Esophagus muscularis mucosa (tissue), 4 donors: ENCODE data around the gene VWA3A. TPM values are rescaled to one million over a fixed set of nuclear protein-coding genes. Genes with fewer than 3 reads are reported as not detected.
A peak's percentile ranks its signal among the peaks of the same experiment; 100 is the strongest.

Experiments
- DNase-seq: peaks from one replicate; pipeline ENCODE4 v3.0.0-alpha.2; 2017; ENCODE audit errors: extremely low spot score
- H3K27ac ChIP-seq, 4 donors: fragments of 200-600 bp; sonication (generic); replicated peaks in 1 of 4; 1 replicate in 3 of 4; 2 replicates in 1 of 4; pipeline ENCODE4 v1.5.1; 2016 to 2019; ENCODE audit warnings: mild to moderate bottlenecking in 1 of 4
- H3K27me3 ChIP-seq, 4 donors: fragments of 200-600 bp; sonication (generic); one replicate each; pipeline versions ENCODE4 v1.5.1 to v1.6.0; 2016 to 2019
- H3K36me3 ChIP-seq, 4 donors: fragments of 200-600 bp; sonication (generic); one replicate each; pipeline ENCODE4 v1.5.1; 2016 to 2019
- H3K4me1 ChIP-seq, 4 donors: fragments of 200-600 bp; sonication (generic); one replicate each; pipeline ENCODE4 v1.5.1; 2016 to 2019
- H3K4me3 ChIP-seq, 4 donors: fragments of 200-600 bp; sonication (generic); 1 replicate in 2 of 4; 2 replicates in 2 of 4; pipeline ENCODE4 v1.5.1; 2016 to 2019; ENCODE audit warnings: mild to moderate bottlenecking in 4 of 4, moderate library complexity in 1 of 4
- H3K9me3 ChIP-seq, 4 donors: fragments of 200-600 bp; sonication (generic); 1 replicate in 3 of 4; 2 replicates in 1 of 4; pipeline ENCODE4 v1.5.1; 2016 to 2019
- CTCF ChIP-seq, 3 experiments: fragments of 200-600 bp in 2 of 3; fragments of 450-650 bp in 1 of 3; sonication (generic) in 2 of 3; IDR thresholded peaks; one replicate each; pipeline ENCODE4 v1.5.1; 2017 to 2019; ENCODE audit warnings: antibody characterized with exemption in 3 of 3, mild to moderate bottlenecking in 2 of 3, moderate library complexity in 1 of 3
- EP300 ChIP-seq: sonication (generic); formaldehyde crosslinking; IDR thresholded peaks from one replicate; pipeline ENCODE4 v1.6.1; 2017; ENCODE audit warnings: antibody characterized with exemption
- POLR2A ChIP-seq: fragments of 450-650 bp; IDR thresholded peaks from one replicate; pipeline ENCODE4 v1.6.1; 2017; ENCODE audit warnings: antibody characterized with exemption, moderate library complexity, mild to moderate bottlenecking, low read depth
- POLR2AphosphoS5 ChIP-seq, 2 donors: sonication (generic); formaldehyde crosslinking; IDR thresholded peaks; one replicate each; pipeline ENCODE4 v1.6.1; 2017; ENCODE audit warnings: antibody characterized with exemption in 2 of 2
- WGBS: methylation state at CpG from one replicate; pipeline ENCODE4 v1.1.5; 2018; 5-methylcytosine and 5-hydroxymethylcytosine counted together
- intact Hi-C: fragments of 100-400 bp; cut with DNase I; formaldehyde crosslinking; loops from one replicate; pipeline ENCODE4 v1.15.1; 2023
- total RNA-seq, 4 donors: library from RNA; depleted of rRNA; stranded (reverse); fragments of >200 nt; gene quantifications; one replicate each; pipeline versions ENCODE4 v1.1.0 to v1.2.1, GENCODE V29; 2016

VWA3A gene
- total RNA-seq, 4 donors from 2014 or later = 0.06 to 0.42 (median 0.17) TPM; not detected in 1

DNA sequence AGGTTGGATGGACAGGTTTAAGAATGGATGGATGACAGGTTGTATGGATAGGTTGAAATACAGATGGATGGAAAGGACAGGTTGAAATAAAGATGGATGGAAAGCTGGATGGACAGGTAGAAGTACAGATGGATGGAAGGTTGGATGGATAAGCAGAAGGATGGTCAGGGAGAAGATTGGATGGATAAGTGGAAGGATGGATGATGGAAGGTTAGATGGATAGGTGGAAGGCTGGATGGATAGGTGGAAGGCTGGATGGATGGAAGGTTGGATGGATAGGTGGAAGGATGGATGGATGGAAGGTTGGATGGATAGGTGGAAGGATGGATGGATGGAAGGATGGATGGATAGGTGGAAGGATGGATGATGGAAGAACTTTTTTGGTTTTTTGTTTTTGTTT is 69.1 kb downstream of the VWA3A start:
- no peak overlapping the region for H3K4me3 ChIP-seq
- TF ChIP-seq EP300 (no peak), POLR2AphosphoS5 (IDR thresholded peaks at IDR 0.05) (no peak), POLR2A (no peak), CTCF (IDR thresholded peaks at IDR 0.05) (no peak)
- H3K9me3 ChIP-seq = no peaks in the 10 kb centered on the region
- DNase-seq = no peak
- H3K4me1 ChIP-seq = peaks cover 4 to 8% (median 7%) of the 10 kb centered on the region in 4 donors
- H3K27ac ChIP-seq = no peak overlapping the region
- peaks cover 0 to 45% (median 5%) of the 10 kb centered on the region in 4 donors for H3K27me3 ChIP-seq
- intact Hi-C loops = no loop called here
- no peaks in the 10 kb centered on the region for H3K36me3 ChIP-seq

GRCh38 chr16:22161999-22162655 is 69.8 kb downstream of the VWA3A start, which contains the start of gene SDR42E2:
Gene SDR42E2 (plus strand): TSS chr16:22162506. CDS start chr16:22165583, 3,077 bp downstream.
- Histone ChIP-seq H3K4me3 (peak within 1 kb of the TSS in 3 of 4 donors; percentile 8 to 27 (median 22)), H3K27ac (no peak within 1 kb of the TSS), H3K36me3 (no peaks in the 10 kb centered on the region), H3K27me3 (peaks cover 0 to 45% (median 5%) of the 10 kb centered on the region in 4 donors), H3K9me3 (peaks cover 0 to 3% (median 0%) of the 10 kb centered on the region in 4 donors), H3K4me1 (peaks cover 4 to 8% (median 7%) of the 10 kb centered on the region in 4 donors)
- DNase-seq = no peak
- TF ChIP-seq POLR2AphosphoS5 (IDR thresholded peaks at IDR 0.05) (no peak), CTCF (IDR thresholded peaks at IDR 0.05) (no peak), EP300 (no peak), POLR2A (no peak)
- intact Hi-C loops = no loop called here
- WGBS = 7% methylated on average over 28 of the region's 40 CpGs

DNA sequence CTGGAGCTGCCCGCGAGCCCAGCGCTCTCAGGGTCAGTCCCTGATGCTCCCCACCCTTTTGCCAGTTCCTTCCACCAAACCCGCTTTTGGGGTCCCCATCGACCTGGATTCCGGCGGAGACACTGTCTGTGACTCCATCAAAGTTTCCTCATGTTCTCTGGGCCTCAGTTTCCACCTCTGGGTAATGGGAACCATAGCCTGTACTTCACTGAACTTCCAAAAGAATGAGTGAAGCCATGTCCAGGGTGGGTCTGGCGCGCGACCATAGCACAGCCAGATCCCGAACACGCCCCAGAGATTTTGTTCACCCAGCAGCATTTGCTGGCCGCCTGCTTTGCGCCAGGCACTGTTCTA is 70.3 kb downstream of the VWA3A start:
- Histone ChIP-seq H3K27me3 (peaks cover 0 to 45% (median 5%) of the 10 kb centered on the region in 4 donors), H3K9me3 (peaks cover 0 to 3% (median 0%) of the 10 kb centered on the region in 4 donors), H3K27ac (no peak overlapping the region), H3K36me3 (no peaks in the 10 kb centered on the region), H3K4me3 (peak overlapping the region in 3 of 4 donors; percentile 8 to 27 (median 22)), H3K4me1 (peaks cover 4 to 8% (median 7%) of the 10 kb centered on the region in 4 donors)
- WGBS = 35% methylated on average over 13 of the region's 14 CpGs
- intact Hi-C loops = no loop called here
- no peak for DNase-seq
- TF ChIP-seq POLR2AphosphoS5 (IDR thresholded peaks at IDR 0.05) (no peak), CTCF (IDR thresholded peaks at IDR 0.05) (no peak), EP300 (no peak), POLR2A (no peak)

GRCh38 chr16:22163806-22164205 is 71.5 kb downstream of the VWA3A start:
- peaks cover 0 to 3% (median 0%) of the 10 kb centered on the region in 4 donors for H3K9me3 ChIP-seq
- no peaks in the 10 kb centered on the region for H3K36me3 ChIP-seq
- H3K4me3 ChIP-seq = no peak overlapping the region
- peaks cover 0 to 45% (median 5%) of the 10 kb centered on the region in 4 donors for H3K27me3 ChIP-seq
- DNase-seq = no peak
- intact Hi-C loops = no loop called here
- H3K27ac ChIP-seq = no peak overlapping the region
- H3K4me1 ChIP-seq = peaks cover 4 to 8% (median 7%) of the 10 kb centered on the region in 4 donors
- WGBS = 76% methylated on average over 5 of the region's 6 CpGs
- no peak for TF ChIP-seq POLR2A
- TF ChIP-seq POLR2AphosphoS5 (IDR thresholded peaks at IDR 0.05) = no peak
- TF ChIP-seq CTCF (IDR thresholded peaks at IDR 0.05) = no peak
- TF ChIP-seq EP300 = no peak
